HG03045 (cell line): Measurements from ENCODE around the gene PLB1.

ENCODE experiments used
- ATAC-seq: cut with Tn5 transposase; IDR thresholded peaks from one replicate; pipeline ENCODE4 v1.9.1; 2021; ENCODE audit warnings: mild to moderate bottlenecking, moderate library complexity; ENCODE audit not compliant: unreplicated experiment

Gene PLB1

GRCh38 chr2:28589746-28590463 lies 94.0 kb downstream of the PLB1 start:
- ATAC-seq: no peak

GRCh38 chr2:28590496-28591301 lies 94.8 kb downstream of the PLB1 start:
- no peak for ATAC-seq

- no peak for ATAC-seq
Measured at GRCh38 chr2:28591711-28592335, 96.0 kb downstream of the PLB1 start.

GRCh38 chr2:28592481-28592880 lies 96.6 kb downstream of the PLB1 start:
- ATAC-seq: no peak

GRCh38 chr2:28593160-28593755 lies 97.4 kb downstream of the PLB1 start:
- ATAC-seq: no peak

GRCh38 chr2:28594000-28594331 lies 98.1 kb downstream of the PLB1 start:
- ATAC-seq: no peak

- no peak for ATAC-seq
Measured at GRCh38 chr2:28594332-28595108, 98.7 kb downstream of the PLB1 start.

GRCh38 chr2:28595323-28595722 lies 99.5 kb downstream of the PLB1 start:
- ATAC-seq: no peak

- ATAC-seq: no peak
Measured at GRCh38 chr2:28598484-28598883, 102.6 kb downstream of the PLB1 start.

- ATAC-seq: no peak
Measured at GRCh38 chr2:28600181-28600580, 104.3 kb downstream of the PLB1 start.

GRCh38 chr2:28601616-28602015 lies 105.8 kb downstream of the PLB1 start:
- no peak for ATAC-seq

GRCh38 chr2:28602136-28602660 lies 106.3 kb downstream of the PLB1 start:
- ATAC-seq: no peak

GRCh38 chr2:28602751-28603639 lies 107.1 kb downstream of the PLB1 start:
- ATAC-seq: no peak

GRCh38 chr2:28603821-28604220 lies 108.0 kb downstream of the PLB1 start:
- no peak for ATAC-seq

GRCh38 chr2:28604284-28604843 lies 108.5 kb downstream of the PLB1 start:
- ATAC-seq: no peak

- no peak for ATAC-seq
Measured at GRCh38 chr2:28606986-28607441, 111.2 kb downstream of the PLB1 start.

GRCh38 chr2:28607730-28608499 lies 112.1 kb downstream of the PLB1 start:
- no peak for ATAC-seq
